ENCODE results near the gene COL13A1. TPM values are rescaled to one million over a fixed set of nuclear protein-coding genes. Genes with fewer than 3 reads are reported as not detected.

The COL13A1 gene
- total and polyA plus RNA-seq, 8 donors: 2.1 to 68.5 (median 52.4) TPM

DNA sequence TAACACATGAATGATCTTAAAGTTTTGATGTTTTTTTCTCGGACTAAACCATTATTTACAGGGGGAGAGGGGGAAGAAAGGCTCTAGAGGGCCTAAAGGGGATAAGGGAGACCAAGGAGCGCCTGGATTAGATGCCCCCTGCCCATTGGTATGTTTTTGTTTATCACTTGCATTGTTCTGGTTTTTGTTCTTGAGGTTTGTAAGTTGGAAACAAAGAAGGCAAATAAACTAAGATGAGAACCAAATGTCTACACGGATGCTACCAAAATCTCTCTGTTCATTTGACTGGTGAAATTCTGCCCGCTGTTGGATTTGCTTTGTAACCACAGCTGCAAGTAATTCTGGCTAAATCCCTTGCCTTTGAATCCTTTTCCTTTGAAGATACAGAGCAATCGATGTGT lies 151.1 kb downstream of the COL13A1 start:
- ATAC-seq: no peak
- Histone ChIP-seq H3K4me3 (no peak overlapping the region), H3K4me1 (no peaks in the 10 kb centered on the region), H3K9me3 (no peaks in the 10 kb centered on the region), H3K36me3 (no peaks in the 10 kb centered on the region), H3K27me3 (peaks cover 0 to 13% of the 10 kb centered on the region in 2 donors), H3K27ac (no peak overlapping the region)
- TF ChIP-seq, protein P1, sequence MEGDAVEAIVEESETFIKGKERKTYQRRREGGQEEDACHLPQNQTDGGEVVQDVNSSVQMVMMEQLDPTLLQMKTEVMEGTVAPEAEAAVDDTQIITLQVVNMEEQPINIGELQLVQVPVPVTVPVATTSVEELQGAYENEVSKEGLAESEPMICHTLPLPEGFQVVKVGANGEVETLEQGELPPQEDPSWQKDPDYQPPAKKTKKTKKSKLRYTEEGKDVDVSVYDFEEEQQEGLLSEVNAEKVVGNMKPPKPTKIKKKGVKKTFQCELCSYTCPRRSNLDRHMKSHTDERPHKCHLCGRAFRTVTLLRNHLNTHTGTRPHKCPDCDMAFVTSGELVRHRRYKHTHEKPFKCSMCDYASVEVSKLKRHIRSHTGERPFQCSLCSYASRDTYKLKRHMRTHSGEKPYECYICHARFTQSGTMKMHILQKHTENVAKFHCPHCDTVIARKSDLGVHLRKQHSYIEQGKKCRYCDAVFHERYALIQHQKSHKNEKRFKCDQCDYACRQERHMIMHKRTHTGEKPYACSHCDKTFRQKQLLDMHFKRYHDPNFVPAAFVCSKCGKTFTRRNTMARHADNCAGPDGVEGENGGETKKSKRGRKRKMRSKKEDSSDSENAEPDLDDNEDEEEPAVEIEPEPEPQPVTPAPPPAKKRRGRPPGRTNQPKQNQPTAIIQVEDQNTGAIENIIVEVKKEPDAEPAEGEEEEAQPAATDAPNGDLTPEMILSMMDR (IDR thresholded peaks at IDR 0.05): no peak
- intact Hi-C loops (cut with DNase I): no loop called here
- DNase-seq: no peak

GRCh38 chr10:69953851-69954250 lies 152.1 kb downstream of the COL13A1 start:
- TF ChIP-seq, protein P1 (IDR thresholded peaks at IDR 0.05): no peak
- Histone ChIP-seq H3K4me3 (no peak overlapping the region), H3K4me1 (no peaks in the 10 kb centered on the region), H3K36me3 (no peaks in the 10 kb centered on the region), H3K9me3 (no peaks in the 10 kb centered on the region), H3K27ac (no peak overlapping the region), H3K27me3 (peaks cover 0 to 13% of the 10 kb centered on the region in 2 donors)
- intact Hi-C loops (cut with DNase I): no loop called here
- ATAC-seq (peak; percentile 29), DNase-seq (no peak)

- intact Hi-C loops (cut with DNase I): no loop called here
- TF ChIP-seq, protein P1 (IDR thresholded peaks at IDR 0.05): no peak
- Histone ChIP-seq H3K4me3 (no peak overlapping the region), H3K27me3 (peaks cover 0 to 11% of the 10 kb centered on the region in 2 donors), H3K9me3 (no peaks in the 10 kb centered on the region), H3K4me1 (peaks cover 0 to 9% of the 10 kb centered on the region in 2 donors), H3K27ac (no peak overlapping the region), H3K36me3 (no peaks in the 10 kb centered on the region)
- ATAC-seq (no peak), DNase-seq (no peak)
Observed at GRCh38 chr10:69955211-69955805, 153.6 kb downstream of the COL13A1 start.

- no peaks in the 10 kb centered on the region for H3K9me3 ChIP-seq
- DNase-seq (peak in 1 of 4 donors; percentile 15), ATAC-seq (no peak)
- peaks cover 0 to 3% of the 10 kb centered on the region in 2 donors for H3K27me3 ChIP-seq
- TF ChIP-seq, protein P1 (IDR thresholded peaks at IDR 0.05): no peak
- H3K36me3 ChIP-seq: no peaks in the 10 kb centered on the region
- intact Hi-C loops (cut with DNase I): no loop called here
- H3K27ac ChIP-seq: no peak overlapping the region
- no peak overlapping the region for H3K4me3 ChIP-seq
- peaks cover 0 to 17% of the 10 kb centered on the region in 2 donors for H3K4me1 ChIP-seq
Observed at GRCh38 chr10:69955897-69956740, 154.4 kb downstream of the COL13A1 start.

GRCh38 chr10:69956741-69957230 lies 155.1 kb downstream of the COL13A1 start:
- TF ChIP-seq, protein P1 (IDR thresholded peaks at IDR 0.05): no peak
- no peak for ATAC-seq
- Histone ChIP-seq H3K9me3 (no peaks in the 10 kb centered on the region), H3K36me3 (no peaks in the 10 kb centered on the region), H3K4me3 (no peak overlapping the region), H3K27me3 (peaks cover 0 to 3% of the 10 kb centered on the region in 2 donors), H3K4me1 (peaks cover 0 to 19% of the 10 kb centered on the region in 2 donors), H3K27ac (no peak overlapping the region)
- intact Hi-C loops (cut with DNase I): no loop called here
- DNase-seq: no peak

All from left lung (tissue), 10 donors.